KOPT-K1 (cell line): ENCODE results near the gene BASP1.
"Not testable (repeated sequence)": the region's sequence is repeated elsewhere in the genome, so short reads cannot be mapped to it uniquely, and the experiment has no call there.

Experiments
- H3K27ac ChIP-seq: fragments of 200-600 bp; sonication (generic); 2 replicates; pipeline ENCODE4 v1.5.1; 2016; ENCODE audit warnings: antibody characterized with exemption, mild to moderate bottlenecking, low read depth, low read length; ENCODE audit not compliant: poor library complexity, severe bottlenecking
- H3K36me3 ChIP-seq: fragments of 200-600 bp; sonication (generic); 2 replicates; pipeline ENCODE4 v1.5.1; 2017; ENCODE audit warnings: antibody characterized with exemption, mild to moderate bottlenecking, low read length, moderate library complexity; ENCODE audit not compliant: insufficient read depth
- H3K9me3 ChIP-seq: fragments of 200-600 bp; sonication (generic); 2 replicates; pipeline ENCODE4 v1.5.1; 2017; ENCODE audit warnings: antibody characterized with exemption, low read length, mild to moderate bottlenecking; ENCODE audit not compliant: insufficient read depth, poor library complexity, severe bottlenecking

Gene BASP1

GRCh38 chr5:17249029-17249634 is 31.7 kb downstream of the BASP1 start:
- no peak overlapping the region for H3K27ac ChIP-seq

GRCh38 chr5:17249841-17250240 is 32.4 kb downstream of the BASP1 start:
- H3K9me3 ChIP-seq, H3K36me3 ChIP-seq, H3K27ac ChIP-seq: not testable (repeated sequence)

More at GRCh38 chr5:17249029-17249634, 31.7 kb downstream of the BASP1 start:
- no peaks in the 10 kb centered on the region for H3K36me3 ChIP-seq
- no peaks in the 10 kb centered on the region for H3K9me3 ChIP-seq

- no peak overlapping the region for H3K27ac ChIP-seq
- H3K36me3 ChIP-seq = no peaks in the 10 kb centered on the region
- H3K9me3 ChIP-seq = no peaks in the 10 kb centered on the region
Observed at GRCh38 chr5:17252543-17252942, 35.1 kb downstream of the BASP1 start.

- Histone ChIP-seq H3K36me3 (no peaks in the 10 kb centered on the region), H3K9me3 (no peaks in the 10 kb centered on the region), H3K27ac (no peak overlapping the region)
Observed at GRCh38 chr5:17255471-17256021, 38.1 kb downstream of the BASP1 start.

- no peaks in the 10 kb centered on the region for H3K36me3 ChIP-seq
- H3K9me3 ChIP-seq = no peaks in the 10 kb centered on the region
- H3K27ac ChIP-seq = no peak overlapping the region
Observed at GRCh38 chr5:17256171-17256570, 38.7 kb downstream of the BASP1 start.

GRCh38 chr5:17256839-17257238 is 39.4 kb downstream of the BASP1 start:
- no peaks in the 10 kb centered on the region for H3K36me3 ChIP-seq
- H3K27ac ChIP-seq = no peak overlapping the region
- H3K9me3 ChIP-seq = no peaks in the 10 kb centered on the region

GRCh38 chr5:17257705-17258273 is 40.4 kb downstream of the BASP1 start:
- no peak overlapping the region for H3K27ac ChIP-seq
- no peaks in the 10 kb centered on the region for H3K9me3 ChIP-seq
- no peaks in the 10 kb centered on the region for H3K36me3 ChIP-seq

GRCh38 chr5:17258431-17258830 is 41.0 kb downstream of the BASP1 start:
- Histone ChIP-seq H3K9me3 (no peaks in the 10 kb centered on the region), H3K27ac (no peak overlapping the region), H3K36me3 (no peaks in the 10 kb centered on the region)

GRCh38 chr5:17259012-17259411 is 41.6 kb downstream of the BASP1 start:
- not testable (repeated sequence) for H3K36me3 ChIP-seq, H3K27ac ChIP-seq

GRCh38 chr5:17259630-17260257 is 42.3 kb downstream of the BASP1 start:
- H3K9me3 ChIP-seq = no peaks in the 10 kb centered on the region
- H3K36me3 ChIP-seq = no peaks in the 10 kb centered on the region
- H3K27ac ChIP-seq = no peak overlapping the region

More at GRCh38 chr5:17259012-17259411, 41.6 kb downstream of the BASP1 start:
- not testable (repeated sequence) for H3K9me3 ChIP-seq

GRCh38 chr5:17260549-17260948 is 43.1 kb downstream of the BASP1 start:
- H3K27ac ChIP-seq = no peak overlapping the region
- no peaks in the 10 kb centered on the region for H3K9me3 ChIP-seq
- no peaks in the 10 kb centered on the region for H3K36me3 ChIP-seq

- Histone ChIP-seq H3K9me3 (no peaks in the 10 kb centered on the region), H3K36me3 (no peaks in the 10 kb centered on the region), H3K27ac (no peak overlapping the region)
Observed at GRCh38 chr5:17261075-17261474, 43.6 kb downstream of the BASP1 start.

- Histone ChIP-seq H3K27ac (no peak overlapping the region), H3K36me3 (no peaks in the 10 kb centered on the region), H3K9me3 (no peaks in the 10 kb centered on the region)
Observed at GRCh38 chr5:17265041-17265440, 47.6 kb downstream of the BASP1 start.

GRCh38 chr5:17267106-17267505 is 49.7 kb downstream of the BASP1 start:
- no peak overlapping the region for H3K27ac ChIP-seq
- H3K36me3 ChIP-seq = no peaks in the 10 kb centered on the region
- no peaks in the 10 kb centered on the region for H3K9me3 ChIP-seq

GRCh38 chr5:17269201-17269600 is 51.8 kb downstream of the BASP1 start:
- no peaks in the 10 kb centered on the region for H3K9me3 ChIP-seq
- H3K36me3 ChIP-seq = no peaks in the 10 kb centered on the region
- H3K27ac ChIP-seq = no peak overlapping the region

- H3K9me3 ChIP-seq = no peaks in the 10 kb centered on the region
- H3K36me3 ChIP-seq = no peaks in the 10 kb centered on the region
- no peak overlapping the region for H3K27ac ChIP-seq
Observed at GRCh38 chr5:17272111-17272510, 54.7 kb downstream of the BASP1 start.
